Ascending aorta (tissue), 2 donors: ENCODE data around the gene CLINT1. TPM values are rescaled to one million over a fixed set of nuclear protein-coding genes. Genes with fewer than 3 reads are reported as not detected.

Experiments
- DNase-seq, 2 donors: peaks; one replicate each; pipeline ENCODE4 v3.0.0-alpha.2; 2019; ENCODE audit warnings: low spot score in 2 of 2
- H3K27ac ChIP-seq, 2 donors: fragments of 200-600 bp; sonication (generic); one replicate each; pipeline ENCODE4 v1.5.1; 2016 to 2017; ENCODE audit warnings: mild to moderate bottlenecking in 1 of 2
- H3K27me3 ChIP-seq: fragments of 200-600 bp; sonication (generic); one replicate; pipeline ENCODE4 v1.5.1; 2017
- H3K36me3 ChIP-seq, 2 donors: fragments of 200-600 bp; sonication (generic); one replicate each; pipeline ENCODE4 v1.5.1; 2016
- H3K4me1 ChIP-seq, 2 donors: fragments of 200-600 bp; sonication (generic); one replicate each; pipeline ENCODE4 v1.5.1; 2016 to 2017; ENCODE audit warnings: mild to moderate bottlenecking in 1 of 2
- H3K4me3 ChIP-seq, 2 donors: fragments of 200-600 bp; sonication (generic); one replicate each; pipeline ENCODE4 v1.5.1; 2016 to 2017; ENCODE audit warnings: mild to moderate bottlenecking in 1 of 2
- H3K9me3 ChIP-seq, 2 donors: fragments of 200-600 bp; sonication (generic); one replicate each; pipeline ENCODE4 v1.5.1; 2016
- intact Hi-C: fragments of 100-400 bp; cut with DNase I; formaldehyde crosslinking; loops from one replicate; pipeline ENCODE4 v1.15.1; 2023
- total RNA-seq: library from RNA; depleted of rRNA; stranded (reverse); fragments of >200 nt; gene quantifications from one replicate; pipeline ENCODE4 v1.1.0, GENCODE V29; 2016
- TF ChIP-seq, protein P1 (sequence below), 3 experiments: fragments of 200-600 bp in 2 of 3; fragments of 450-650 bp in 1 of 3; sonication (generic) in 2 of 3; IDR thresholded peaks; one replicate each; pipeline ENCODE4 v1.5.1; 2016 to 2019; ENCODE audit warnings: antibody characterized with exemption in 3 of 3, mild to moderate bottlenecking in 1 of 3, moderate library complexity in 1 of 3

The CLINT1 gene
- total RNA-seq, 1 donor from 2014 or later: 16.4 TPM

GRCh38 chr5:157766442-157766841 lies 92.5 kb downstream of the CLINT1 start:
- Histone ChIP-seq H3K9me3 (no peaks in the 10 kb centered on the region), H3K27me3 (no peaks in the 10 kb centered on the region), H3K4me1 (no peaks in the 10 kb centered on the region), H3K36me3 (no peaks in the 10 kb centered on the region), H3K4me3 (no peak overlapping the region), H3K27ac (no peak overlapping the region)
- TF ChIP-seq, protein P1, sequence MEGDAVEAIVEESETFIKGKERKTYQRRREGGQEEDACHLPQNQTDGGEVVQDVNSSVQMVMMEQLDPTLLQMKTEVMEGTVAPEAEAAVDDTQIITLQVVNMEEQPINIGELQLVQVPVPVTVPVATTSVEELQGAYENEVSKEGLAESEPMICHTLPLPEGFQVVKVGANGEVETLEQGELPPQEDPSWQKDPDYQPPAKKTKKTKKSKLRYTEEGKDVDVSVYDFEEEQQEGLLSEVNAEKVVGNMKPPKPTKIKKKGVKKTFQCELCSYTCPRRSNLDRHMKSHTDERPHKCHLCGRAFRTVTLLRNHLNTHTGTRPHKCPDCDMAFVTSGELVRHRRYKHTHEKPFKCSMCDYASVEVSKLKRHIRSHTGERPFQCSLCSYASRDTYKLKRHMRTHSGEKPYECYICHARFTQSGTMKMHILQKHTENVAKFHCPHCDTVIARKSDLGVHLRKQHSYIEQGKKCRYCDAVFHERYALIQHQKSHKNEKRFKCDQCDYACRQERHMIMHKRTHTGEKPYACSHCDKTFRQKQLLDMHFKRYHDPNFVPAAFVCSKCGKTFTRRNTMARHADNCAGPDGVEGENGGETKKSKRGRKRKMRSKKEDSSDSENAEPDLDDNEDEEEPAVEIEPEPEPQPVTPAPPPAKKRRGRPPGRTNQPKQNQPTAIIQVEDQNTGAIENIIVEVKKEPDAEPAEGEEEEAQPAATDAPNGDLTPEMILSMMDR (IDR thresholded peaks at IDR 0.05): no peak
- intact Hi-C loops: no loop called here
- no peak for DNase-seq

DNA sequence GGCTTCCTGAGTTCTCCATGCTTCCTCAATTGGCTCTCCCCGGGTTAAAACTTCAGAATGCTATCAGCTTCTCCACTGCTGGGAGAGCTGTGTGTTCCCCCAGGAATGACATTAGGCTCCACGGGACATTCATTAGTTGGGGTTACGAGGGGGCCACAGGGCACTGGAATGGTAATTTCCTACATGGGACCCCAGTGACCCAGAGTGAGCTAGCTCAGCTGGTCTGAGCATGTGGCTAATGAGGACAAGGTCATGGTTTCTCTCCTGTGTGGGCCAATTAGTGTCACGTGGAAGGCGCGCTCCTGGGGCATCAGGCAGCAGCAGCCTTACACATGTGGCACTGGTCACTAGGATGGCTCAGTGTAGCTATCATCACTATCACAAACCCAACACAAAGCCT lies 94.4 kb downstream of the CLINT1 start:
- no peak for DNase-seq
- Histone ChIP-seq H3K4me3 (no peak overlapping the region), H3K36me3 (peaks cover 0 to 7% of the 10 kb centered on the region in 2 donors), H3K4me1 (no peaks in the 10 kb centered on the region), H3K27ac (no peak overlapping the region), H3K27me3 (no peaks in the 10 kb centered on the region), H3K9me3 (no peaks in the 10 kb centered on the region)
- TF ChIP-seq, protein P1 (IDR thresholded peaks at IDR 0.05): no peak
- intact Hi-C loops: loop anchor here (5.0 kb wide), 1 partner anchor 1368 kb away; no protein-coding TSS in a partner anchor

DNA sequence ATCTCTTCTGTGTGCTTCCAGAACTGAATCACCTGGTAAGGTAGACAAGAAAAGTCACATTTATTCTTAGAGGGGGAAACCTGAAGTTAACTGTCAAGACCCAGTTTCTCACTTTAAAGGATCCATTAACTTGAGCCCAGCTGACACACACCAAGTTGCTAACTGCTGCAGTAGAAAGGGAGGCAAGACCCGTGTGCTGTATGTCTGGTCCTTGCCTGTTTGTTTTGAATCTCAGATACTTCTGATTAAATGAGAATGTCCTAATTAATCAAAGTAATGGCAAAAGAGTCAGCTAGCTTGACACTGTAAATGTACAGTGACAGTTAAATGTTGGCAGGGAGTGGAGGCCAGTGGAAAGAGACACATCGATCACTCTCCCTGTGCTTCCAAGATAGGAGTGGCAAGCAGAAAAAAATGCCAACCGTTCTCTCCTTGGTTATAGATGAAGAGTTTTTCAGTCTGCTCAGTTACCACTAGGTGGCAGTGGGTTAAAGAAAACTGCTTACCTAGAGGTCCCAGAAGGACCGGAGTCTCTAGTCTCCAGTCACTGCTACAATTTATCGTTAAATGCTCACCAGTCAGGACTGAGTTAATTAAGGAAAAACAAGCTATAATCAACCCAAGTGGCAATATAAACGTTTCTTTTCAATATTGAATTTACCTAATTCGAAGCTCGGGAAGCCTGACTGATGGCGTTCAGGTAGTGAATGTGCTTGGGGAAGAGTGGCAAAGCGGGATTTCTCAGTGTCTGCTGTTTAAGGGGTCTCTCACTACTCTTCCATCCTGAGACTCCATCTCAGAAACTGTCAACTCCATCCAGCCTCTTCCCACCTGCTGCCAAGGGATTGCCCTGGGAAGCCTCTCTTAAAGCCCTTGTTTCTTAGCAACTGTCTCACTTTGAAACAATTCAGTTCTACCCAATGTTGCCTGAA lies 97.0 kb downstream of the CLINT1 start:
- DNase-seq: no peak
- Histone ChIP-seq H3K36me3 (peaks cover 0 to 7% of the 10 kb centered on the region in 2 donors), H3K4me1 (no peaks in the 10 kb centered on the region), H3K27me3 (no peaks in the 10 kb centered on the region), H3K9me3 (no peaks in the 10 kb centered on the region), H3K4me3 (no peak overlapping the region), H3K27ac (no peak overlapping the region)
- TF ChIP-seq, protein P1 (IDR thresholded peaks at IDR 0.05): peak; percentile 49 to 81 (median 75)
- intact Hi-C loops: loop anchor here (5.0 kb wide), 1 partner anchor 1370 kb away; no protein-coding TSS in a partner anchor

DNA sequence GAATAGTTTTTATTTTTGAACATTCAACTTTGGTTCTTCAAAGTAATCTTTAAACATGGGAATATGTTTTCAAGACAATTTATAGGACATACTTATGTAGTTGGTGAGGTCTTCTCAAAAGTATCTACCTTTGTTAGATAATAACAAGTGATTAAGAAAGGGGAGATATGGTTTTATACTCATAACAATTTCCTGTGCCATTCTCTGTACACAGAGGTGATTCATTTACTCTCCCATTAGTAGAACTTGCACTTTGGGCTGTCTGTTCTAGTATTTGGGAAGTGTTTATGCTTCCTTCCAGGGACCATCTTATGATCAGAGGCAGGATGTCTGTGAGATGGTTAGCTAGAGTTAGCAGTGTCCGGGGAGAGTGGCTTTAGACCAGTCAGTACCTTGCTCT lies 100.2 kb downstream of the CLINT1 start:
- H3K4me3 ChIP-seq: no peak overlapping the region
- no peak overlapping the region for H3K27ac ChIP-seq
- intact Hi-C loops: no loop called here
- no peaks in the 10 kb centered on the region for H3K4me1 ChIP-seq
- H3K36me3 ChIP-seq: peaks cover 17 to 35% of the 10 kb centered on the region in 2 donors
- no peak for DNase-seq
- no peaks in the 10 kb centered on the region for H3K27me3 ChIP-seq
- TF ChIP-seq, protein P1 (IDR thresholded peaks at IDR 0.05): no peak
- no peaks in the 10 kb centered on the region for H3K9me3 ChIP-seq

- no peaks in the 10 kb centered on the region for H3K4me1 ChIP-seq
- DNase-seq: no peak
- peaks cover 30 to 55% of the 10 kb centered on the region in 2 donors for H3K36me3 ChIP-seq
- no peak overlapping the region for H3K4me3 ChIP-seq
- H3K27me3 ChIP-seq: no peaks in the 10 kb centered on the region
- TF ChIP-seq, protein P1 (IDR thresholded peaks at IDR 0.05): no peak
- intact Hi-C loops: no loop called here
- H3K27ac ChIP-seq: no peak overlapping the region
- no peaks in the 10 kb centered on the region for H3K9me3 ChIP-seq
Observed at GRCh38 chr5:157756122-157756521, 102.8 kb downstream of the CLINT1 start.
